Suprapubic skin (tissue), 4 donors: ENCODE measurements around the gene ST8SIA3. TPM values are rescaled to one million over a fixed set of nuclear protein-coding genes. Genes with fewer than 3 reads are reported as not detected.

ENCODE experiments used
- DNase-seq, 2 donors: peaks; one replicate each; pipeline ENCODE4 v3.0.0-alpha.2; 2019; ENCODE audit warnings: low spot score in 2 of 2
- H3K27ac ChIP-seq: fragments of 200-600 bp; sonication (generic); one replicate; pipeline ENCODE4 v1.5.1; 2019
- H3K27me3 ChIP-seq: fragments of 200-600 bp; sonication (generic); one replicate; pipeline ENCODE4 v1.5.1; 2019
- H3K36me3 ChIP-seq: fragments of 200-600 bp; sonication (generic); one replicate; pipeline ENCODE4 v1.5.1; 2019
- H3K4me1 ChIP-seq: fragments of 200-600 bp; sonication (generic); one replicate; pipeline ENCODE4 v1.5.1; 2019
- H3K4me3 ChIP-seq: fragments of 200-600 bp; sonication (generic); one replicate; pipeline ENCODE4 v1.5.1; 2019; ENCODE audit warnings: mild to moderate bottlenecking
- H3K9me3 ChIP-seq: fragments of 200-600 bp; sonication (generic); one replicate; pipeline ENCODE4 v1.5.1; 2019
- CTCF ChIP-seq, 2 donors: fragments of 200-600 bp in 1 of 2; fragments of 450-650 bp in 1 of 2; sonication (generic) in 1 of 2; IDR thresholded peaks; one replicate each; pipeline ENCODE4 v1.5.1; 2016 to 2019; ENCODE audit warnings: antibody characterized with exemption in 2 of 2, mild to moderate bottlenecking in 1 of 2, moderate library complexity in 1 of 2
- EP300 ChIP-seq: sonication (generic); formaldehyde crosslinking; IDR thresholded peaks from one replicate; pipeline ENCODE4 v1.6.1; 2017; ENCODE audit warnings: antibody characterized with exemption
- POLR2A ChIP-seq, 2 donors: fragments of 450-650 bp; IDR thresholded peaks; one replicate each; pipeline ENCODE4 v1.6.1; 2017; ENCODE audit warnings: antibody characterized with exemption in 2 of 2, mild to moderate bottlenecking in 2 of 2, moderate library complexity in 2 of 2
- POLR2AphosphoS5 ChIP-seq, 3 donors: sonication (generic); formaldehyde crosslinking; IDR thresholded peaks; one replicate each; pipeline ENCODE4 v1.6.1; 2017; ENCODE audit warnings: antibody characterized with exemption in 3 of 3
- WGBS: methylation state at CpG from one replicate; pipeline ENCODE4 v1.1.5; 2018; 5-methylcytosine and 5-hydroxymethylcytosine counted together
- total RNA-seq, 4 donors: library from RNA; depleted of rRNA; stranded (reverse); fragments of >200 nt; gene quantifications; one replicate each; pipeline ENCODE4 v1.1.0, GENCODE V29; 2016

Gene ST8SIA3
- total RNA-seq, 4 donors from 2014 or later: not detected

GRCh38 chr18:57409650-57410049, 57.3 kb downstream of the ST8SIA3 start:
- DNase-seq: no peak
- no peak overlapping the region for H3K4me3 ChIP-seq
- no peak overlapping the region for H3K27ac ChIP-seq
- no peaks in the 10 kb centered on the region for H3K27me3 ChIP-seq
- H3K9me3 ChIP-seq: no peaks in the 10 kb centered on the region
- no peaks in the 10 kb centered on the region for H3K36me3 ChIP-seq
- no peak for TF ChIP-seq EP300
- no peak for TF ChIP-seq CTCF (IDR thresholded peaks at IDR 0.05)
- no peak for TF ChIP-seq POLR2A (IDR thresholded peaks at IDR 0.05)
- no peaks in the 10 kb centered on the region for H3K4me1 ChIP-seq

GRCh38 chr18:57410749-57411148, 58.4 kb downstream of the ST8SIA3 start:
- no peaks in the 10 kb centered on the region for H3K36me3 ChIP-seq
- H3K27ac ChIP-seq: no peak overlapping the region
- peaks cover 2% of the 10 kb centered on the region for H3K27me3 ChIP-seq
- WGBS: 65% methylated on average over 3 of the region's 3 CpGs
- no peaks in the 10 kb centered on the region for H3K9me3 ChIP-seq
- TF ChIP-seq POLR2A (IDR thresholded peaks at IDR 0.05) (no peak), EP300 (no peak), POLR2AphosphoS5 (IDR thresholded peaks at IDR 0.05) (no peak), CTCF (IDR thresholded peaks at IDR 0.05) (no peak)
- H3K4me1 ChIP-seq: no peaks in the 10 kb centered on the region
- no peak for DNase-seq
- H3K4me3 ChIP-seq: no peak overlapping the region

GRCh38 chr18:57416542-57416941, 64.2 kb downstream of the ST8SIA3 start:
- WGBS: 83% methylated on average over 4 of the region's 4 CpGs
- Histone ChIP-seq H3K27me3 (peaks cover 9% of the 10 kb centered on the region), H3K27ac (no peak overlapping the region), H3K4me3 (no peak overlapping the region), H3K9me3 (no peaks in the 10 kb centered on the region), H3K4me1 (no peaks in the 10 kb centered on the region), H3K36me3 (no peaks in the 10 kb centered on the region)
- no peak for DNase-seq
- TF ChIP-seq POLR2A (IDR thresholded peaks at IDR 0.05): no peak
- no peak for TF ChIP-seq EP300
- no peak for TF ChIP-seq POLR2AphosphoS5 (IDR thresholded peaks at IDR 0.05)
- TF ChIP-seq CTCF (IDR thresholded peaks at IDR 0.05): no peak

Other genes with a start within 250 kb of the ST8SIA3 start
- not detected for gene BOD1L2, start 205.5 kb upstream of the ST8SIA3 start, total RNA-seq
- gene ONECUT2, start 82.8 kb downstream of the ST8SIA3 start, total RNA-seq: under 1 TPM in 2 of 4 donors, not detected in 2; 0.03 to 0.08 TPM
- gene FECH, start 234.1 kb downstream of the ST8SIA3 start, total RNA-seq: 10 to 100 TPM; 22.8 to 40.8 (median 29.2) TPM